HG03159 (cell line): ENCODE measurements around the gene ABHD17A.

Experiments used
- ATAC-seq: cut with Tn5 transposase; IDR thresholded peaks from one replicate; pipeline ENCODE4 v1.9.1; 2021; ENCODE audit warnings: mild to moderate bottlenecking, moderate library complexity; ENCODE audit not compliant: unreplicated experiment

ABHD17A gene

DNA sequence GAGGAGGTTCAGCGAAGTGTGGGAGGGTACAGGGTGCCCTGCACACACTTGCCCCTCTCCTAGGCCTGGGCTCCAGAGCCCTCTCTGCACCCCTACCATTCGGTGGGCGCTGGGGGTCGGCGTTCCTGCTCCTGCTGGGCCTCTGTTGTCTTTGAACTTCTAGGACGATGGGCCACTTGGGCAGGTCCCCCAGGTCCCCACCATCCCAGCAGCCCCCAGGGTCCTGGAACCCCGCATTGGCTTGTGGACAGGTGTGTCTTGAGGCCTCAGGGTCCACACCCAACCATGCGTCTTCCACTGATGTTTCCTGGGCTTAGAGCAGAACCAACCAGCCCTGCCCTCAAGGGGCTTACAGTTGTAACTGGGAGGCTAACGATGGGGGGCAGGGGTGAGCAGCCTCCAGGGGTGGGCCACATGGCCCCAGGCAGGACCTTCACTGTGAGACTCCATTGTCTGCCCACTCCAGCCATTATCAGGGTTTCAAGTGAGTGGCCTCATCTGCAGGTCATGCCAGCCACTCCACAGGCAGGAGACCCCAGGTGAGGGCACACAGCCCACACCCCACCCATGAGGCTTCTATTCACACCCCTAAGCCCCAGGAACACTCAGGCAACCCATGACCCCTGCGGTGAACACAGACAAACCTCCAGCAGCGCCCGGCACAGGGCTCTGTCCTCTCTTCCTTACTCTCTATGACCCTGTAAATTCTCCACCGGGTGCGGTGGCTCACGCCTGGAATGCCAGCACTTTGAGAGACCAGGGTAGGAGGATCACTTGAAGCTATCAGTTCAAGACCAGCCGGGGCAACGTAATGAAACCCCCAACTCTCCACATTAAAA lies 19.9 kb downstream of the ABHD17A start:
- ATAC-seq, result no peak

DNA sequence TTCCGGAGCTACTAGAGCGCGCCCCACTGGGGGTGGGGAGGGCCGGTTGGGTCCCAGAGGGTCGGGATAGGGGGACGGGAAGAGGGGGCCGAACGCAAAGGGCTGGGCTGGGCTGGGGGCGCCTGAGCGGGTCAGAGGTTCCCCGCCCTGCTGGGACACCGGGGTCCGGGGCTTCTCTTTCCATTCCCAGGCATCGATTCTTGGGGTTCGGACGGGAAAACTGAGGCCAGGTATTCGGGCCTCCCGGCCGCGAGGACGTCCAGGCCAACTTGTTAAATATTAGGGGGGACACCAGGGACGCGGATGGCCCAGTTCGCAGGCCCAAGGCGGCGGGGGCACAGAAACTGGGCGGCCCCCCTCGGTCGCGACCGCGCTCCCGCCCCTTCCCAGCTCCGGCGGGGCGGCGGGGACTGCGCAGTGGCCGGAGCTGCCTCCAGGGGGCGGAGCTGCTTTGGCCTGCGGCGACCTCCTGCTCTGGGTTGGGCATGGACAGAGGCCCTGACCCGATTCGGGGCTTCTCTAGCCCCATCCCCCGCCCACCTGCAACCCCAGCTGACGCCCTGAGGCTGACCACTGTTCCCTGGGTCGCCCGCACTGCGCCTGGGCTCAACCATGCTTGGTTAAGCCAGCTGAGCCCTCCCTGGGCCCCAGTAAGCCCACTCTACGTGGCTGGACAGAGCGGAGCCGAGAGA lies 20.7 kb downstream of the ABHD17A start:
- ATAC-seq, result peak; percentile 33

DNA sequence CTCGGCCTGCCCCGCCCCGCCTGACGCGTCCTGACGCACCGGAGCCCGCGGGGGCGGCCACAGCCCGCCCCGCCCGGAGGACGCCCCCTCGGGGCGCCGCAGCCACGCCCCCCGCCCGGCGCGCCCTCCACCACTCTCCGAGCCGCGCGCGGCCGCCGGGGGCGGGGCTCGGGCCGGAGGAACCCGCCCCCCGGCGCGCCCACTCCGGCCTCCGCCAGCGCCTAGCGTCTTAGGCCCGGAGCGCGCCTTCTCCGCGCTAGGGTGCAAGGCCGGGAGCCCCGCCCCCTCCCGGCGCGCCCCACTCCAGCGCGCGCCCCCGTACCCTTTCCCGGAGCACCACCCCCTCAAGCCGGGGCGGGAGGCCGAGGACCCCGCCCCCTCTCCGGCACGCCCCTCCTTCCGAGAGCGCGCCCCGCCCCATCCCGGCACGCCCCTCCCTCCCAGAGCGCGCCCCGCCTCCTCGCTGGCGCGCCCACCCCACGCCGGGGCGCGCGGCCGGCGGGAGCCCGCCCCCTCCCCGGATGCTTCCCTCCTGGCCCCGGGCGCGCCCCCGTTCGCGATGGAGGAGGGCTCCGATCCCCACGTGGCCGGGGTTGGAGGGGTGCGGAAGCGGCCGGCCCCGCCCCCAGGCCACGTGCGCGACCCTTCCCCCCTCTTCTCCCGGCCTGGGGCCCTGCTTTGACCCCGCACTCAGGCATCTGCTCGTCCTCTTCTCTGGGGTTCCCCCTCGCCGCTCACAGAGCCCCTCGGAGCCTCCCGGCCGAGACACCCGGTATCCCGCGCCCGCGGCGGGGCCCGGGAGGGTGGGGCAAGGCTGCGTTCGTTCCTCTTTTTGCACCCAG lies 21.4 kb downstream of the ABHD17A start:
- peak; percentile 50 for ATAC-seq

DNA sequence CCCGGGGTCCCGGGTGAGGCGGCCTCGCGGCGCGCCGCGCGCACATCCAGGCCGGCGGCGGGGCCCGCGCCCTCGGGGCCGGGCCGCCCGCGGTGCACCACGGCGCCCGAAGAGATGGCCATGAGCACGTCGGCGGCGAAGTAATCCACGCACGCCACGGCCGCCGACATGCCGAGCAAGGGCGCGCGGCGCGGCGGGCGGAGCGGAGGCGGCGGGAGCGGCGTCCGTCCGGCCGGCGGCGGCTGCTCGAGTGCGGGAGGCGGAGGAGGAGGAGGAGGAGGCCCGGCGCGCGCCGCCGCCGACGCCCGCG lies 22.0 kb downstream of the ABHD17A start, which contains the start of gene KLF16:
TSS of gene KLF16 (minus strand) at position 252 of the 310 bp plus-strand sequence. CDS start at position 170, 82 bp downstream.
- ATAC-seq, result peak; percentile 1

DNA sequence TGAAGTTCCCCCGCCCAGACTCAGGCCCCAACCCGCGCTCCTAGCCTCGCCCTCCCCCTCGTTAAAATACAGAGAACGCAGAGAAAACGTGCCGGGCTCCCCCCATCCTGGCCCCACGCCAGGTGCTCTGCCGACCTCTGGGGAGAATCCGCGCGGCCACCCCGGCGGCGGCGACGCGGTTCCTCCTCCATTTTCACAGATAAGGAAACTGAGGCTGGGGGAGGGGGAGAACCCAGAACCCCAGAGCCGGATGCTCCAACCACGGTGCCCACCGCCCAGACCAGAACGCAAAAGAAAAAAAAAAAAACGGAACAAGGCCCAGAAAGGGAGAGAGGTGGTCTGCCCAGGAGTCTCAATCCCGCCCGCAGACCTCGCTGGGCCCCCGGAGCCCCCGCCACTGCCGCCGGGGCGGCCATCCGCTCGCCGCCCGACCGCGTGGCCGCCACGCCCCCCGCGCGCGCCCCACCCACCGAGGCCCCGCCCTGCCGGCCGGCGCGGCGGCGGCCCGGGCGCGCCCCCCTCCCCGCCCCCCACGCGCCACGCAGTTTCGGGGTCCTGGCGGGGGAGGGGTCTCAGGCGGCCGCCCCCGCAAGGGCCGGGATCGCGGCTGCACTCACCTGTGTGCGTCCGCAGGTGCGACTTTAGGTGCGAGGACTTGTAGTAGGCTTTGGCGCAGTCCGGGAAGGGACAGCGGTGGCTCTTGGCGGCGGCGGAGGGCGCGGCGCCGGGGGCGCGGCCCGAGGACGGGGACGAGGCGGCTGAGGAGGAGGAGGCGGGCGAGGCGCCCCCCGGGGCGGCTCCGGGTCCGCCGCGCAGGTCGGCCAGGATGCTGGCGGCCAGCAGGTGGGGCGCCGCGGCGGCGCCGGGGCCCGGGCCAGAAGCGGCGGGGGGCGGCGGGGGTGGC lies 22.6 kb downstream of the ABHD17A start:
- ATAC-seq, result peak; percentile 0

DNA sequence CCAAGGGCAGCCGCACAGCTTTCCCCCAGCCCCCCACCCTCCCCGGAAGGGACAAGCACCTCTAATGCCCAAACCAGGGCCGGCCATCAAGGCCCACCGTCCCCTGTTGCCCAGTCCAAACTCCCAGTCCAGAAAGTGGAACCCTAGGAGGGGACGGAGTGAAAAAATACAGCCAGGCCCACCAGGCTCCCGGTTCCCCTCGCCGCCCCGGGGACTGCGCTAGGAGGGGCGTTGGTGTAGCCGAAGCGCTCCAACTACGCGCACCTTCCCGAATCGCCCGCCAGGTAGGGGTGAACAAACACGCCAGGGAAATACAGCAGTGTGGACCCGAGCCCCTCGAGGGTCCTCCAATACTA lies 23.2 kb downstream of the ABHD17A start:
- no peak for ATAC-seq

DNA sequence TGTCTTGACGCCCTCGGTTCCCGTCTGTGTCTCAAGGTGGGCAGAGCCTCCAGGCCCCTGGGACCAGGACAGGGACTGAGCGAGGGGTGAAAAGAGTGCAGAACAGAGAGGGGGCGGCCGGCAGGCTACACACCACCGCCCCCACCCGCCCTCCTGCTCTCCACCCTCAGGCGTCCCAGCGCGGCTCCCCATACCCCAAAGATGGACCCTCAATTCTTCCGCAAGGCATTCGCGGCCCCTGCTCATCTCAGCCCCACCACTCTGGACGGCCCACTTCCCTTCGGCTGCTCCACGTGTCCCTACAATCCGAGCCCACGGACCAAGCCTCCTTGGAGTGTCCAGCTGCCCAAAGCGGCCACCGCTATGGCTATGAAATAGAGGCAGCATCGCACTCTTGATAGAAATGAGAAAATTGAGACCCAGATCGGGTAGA lies 23.7 kb downstream of the ABHD17A start:
- no peak for ATAC-seq

DNA sequence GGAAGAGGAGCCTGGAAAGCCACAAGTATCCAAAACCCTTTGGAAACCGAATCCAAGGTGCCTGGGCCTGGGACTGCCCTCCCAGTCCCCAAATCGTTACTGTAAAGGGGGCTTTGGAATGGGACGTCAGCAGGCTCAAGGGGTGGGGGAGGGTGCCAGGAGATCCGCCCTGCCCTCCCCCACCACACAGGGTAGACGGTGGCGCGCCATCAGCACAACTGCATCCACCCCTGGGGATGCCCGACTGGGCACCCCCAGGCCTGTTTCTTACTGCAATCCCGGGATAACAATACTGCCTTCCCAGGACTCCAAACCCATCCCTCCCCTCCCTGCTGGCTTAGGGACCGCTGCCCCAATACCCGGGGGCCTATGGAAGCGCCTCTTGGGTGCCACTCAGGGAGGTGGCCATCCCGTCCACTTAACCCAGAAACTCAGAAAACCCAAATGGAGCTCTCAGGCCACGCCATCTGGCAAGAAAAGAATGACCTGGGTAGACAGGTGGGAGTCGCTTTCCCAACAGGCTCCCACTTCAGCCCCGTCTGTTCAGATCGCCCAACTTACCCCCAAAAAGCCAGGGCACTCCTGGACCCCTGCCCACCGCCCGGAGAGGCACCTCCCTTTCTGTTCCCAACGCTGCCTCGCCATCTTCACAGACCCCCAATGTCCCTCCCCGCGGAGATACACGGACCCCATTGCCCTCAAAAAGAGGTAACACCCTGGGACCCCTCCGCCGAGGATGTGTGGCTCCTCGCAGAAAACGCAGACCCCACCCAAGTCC lies 24.3 kb downstream of the ABHD17A start:
- ATAC-seq, result no peak

DNA sequence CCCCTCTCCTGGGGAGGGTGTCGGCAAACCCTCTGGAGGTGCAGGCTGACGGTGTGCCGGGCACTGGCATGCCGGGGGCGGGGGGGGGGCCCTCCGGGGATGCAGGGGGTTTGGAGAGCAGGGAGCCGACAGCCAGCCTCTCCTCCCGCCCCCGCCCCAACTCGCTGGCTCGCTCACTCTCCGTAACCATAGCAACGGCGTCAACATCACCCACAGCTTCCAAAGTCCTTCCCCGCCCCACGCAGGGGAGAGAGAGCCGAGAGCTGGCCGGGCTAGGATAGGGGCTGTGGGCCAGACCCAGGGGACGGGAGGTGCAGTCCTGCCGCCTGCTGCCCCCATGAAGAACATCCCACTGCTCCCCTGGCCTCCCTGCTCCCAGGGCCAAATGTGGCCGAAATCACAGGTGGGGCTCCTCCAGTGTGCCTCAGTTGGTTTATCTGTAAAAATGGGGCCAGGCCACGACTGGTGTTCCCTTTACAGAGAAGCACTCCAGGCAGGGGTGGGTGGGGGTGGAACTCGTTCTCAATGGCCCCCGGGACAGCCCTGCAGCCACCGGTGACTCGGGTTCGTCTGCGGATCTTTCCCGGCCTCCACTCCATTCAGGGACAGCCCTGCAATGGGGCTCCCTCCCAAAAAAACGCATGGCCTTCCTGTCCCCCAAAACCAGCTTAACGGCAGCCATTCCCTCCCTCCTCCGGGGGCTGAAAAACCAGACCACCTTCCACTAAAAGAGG lies 25.1 kb downstream of the ABHD17A start:
- ATAC-seq, result no peak

DNA sequence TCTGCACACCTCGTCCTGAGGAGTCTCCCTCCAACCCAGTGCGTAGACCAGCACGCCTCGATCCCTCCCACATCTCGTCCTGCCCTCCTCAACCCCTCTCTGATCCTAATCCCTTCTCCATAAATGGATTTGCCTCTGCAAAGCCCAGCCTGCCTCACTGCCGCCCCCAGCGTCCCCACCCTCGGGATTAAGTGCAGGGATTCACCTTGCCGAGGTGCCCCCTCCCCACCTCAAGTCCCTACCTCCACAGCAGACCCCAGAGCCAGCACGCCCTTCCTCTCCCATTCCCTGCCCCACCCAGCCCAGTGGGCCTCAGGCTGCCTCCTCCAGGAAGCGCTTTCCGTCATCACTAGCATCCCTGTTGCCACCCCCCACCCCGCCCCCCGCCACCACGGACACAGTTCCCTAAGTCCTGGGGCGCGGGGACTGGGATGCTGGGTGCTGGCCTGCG lies 25.9 kb downstream of the ABHD17A start:
- ATAC-seq, result no peak

DNA sequence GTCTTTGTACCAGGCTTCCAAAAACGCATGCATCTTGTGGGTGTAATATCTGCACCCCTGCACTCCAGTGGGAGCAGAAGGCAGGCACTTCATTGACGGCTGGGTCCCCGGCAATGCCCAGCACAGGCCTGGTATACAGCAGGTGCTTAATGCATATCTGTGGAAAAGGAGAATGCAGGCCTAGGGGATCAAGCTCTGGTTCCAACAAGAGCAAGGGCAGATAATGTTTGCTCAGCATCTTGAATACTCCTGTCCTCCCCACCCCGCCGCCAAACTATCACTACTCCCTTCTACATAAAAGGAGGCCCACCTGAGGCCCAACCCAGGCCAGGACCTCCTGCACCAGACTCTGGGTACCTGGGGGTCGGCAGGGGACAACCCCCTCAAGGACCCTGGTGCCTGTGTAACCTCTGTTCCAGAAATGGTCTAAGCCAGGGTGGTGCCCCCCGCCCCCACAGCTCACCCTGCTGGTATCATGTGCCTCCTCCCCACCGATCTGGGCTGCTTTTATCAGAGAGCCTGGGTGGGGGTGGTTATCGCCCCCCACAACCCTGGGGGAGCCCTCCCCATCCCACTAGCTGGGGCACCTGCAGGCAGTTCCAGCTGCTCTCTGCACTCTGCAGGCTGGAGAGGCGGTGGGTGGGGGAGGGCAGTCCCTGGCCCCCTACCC lies 26.7 kb downstream of the ABHD17A start:
- ATAC-seq, result no peak

DNA sequence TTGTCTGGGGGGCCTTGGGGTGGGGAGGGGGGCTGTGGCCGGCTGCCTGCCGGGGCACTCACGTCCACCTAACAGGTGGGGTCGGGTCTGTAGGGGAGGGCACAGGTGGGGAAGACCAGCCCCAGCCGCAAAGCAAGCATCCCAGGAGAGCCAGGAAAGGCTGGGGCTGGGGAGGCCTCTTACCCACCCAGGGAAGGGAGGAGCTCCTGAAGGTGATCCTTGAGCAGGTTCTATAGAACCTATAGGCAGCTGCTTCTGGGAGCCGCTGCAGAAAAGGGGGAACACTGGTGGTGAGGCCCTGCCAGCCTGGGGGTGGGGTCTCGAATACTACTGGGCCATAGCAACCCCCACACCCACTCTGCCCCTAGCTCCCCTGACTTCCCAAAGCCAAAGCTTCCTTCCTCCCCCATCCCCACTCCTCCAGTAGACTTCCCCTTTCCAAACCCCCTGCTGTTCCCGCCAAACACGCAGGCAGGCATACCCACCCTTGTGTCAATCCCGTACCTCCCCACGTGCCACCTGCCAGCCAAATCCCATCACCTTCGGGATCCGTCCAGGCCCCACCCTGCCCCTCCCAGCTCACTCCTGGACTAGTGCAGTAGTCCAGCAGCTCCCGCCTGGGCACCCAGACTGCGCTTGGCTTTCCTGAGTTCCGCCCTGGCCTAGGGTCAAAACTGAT lies 27.5 kb downstream of the ABHD17A start:
- ATAC-seq, result no peak

DNA sequence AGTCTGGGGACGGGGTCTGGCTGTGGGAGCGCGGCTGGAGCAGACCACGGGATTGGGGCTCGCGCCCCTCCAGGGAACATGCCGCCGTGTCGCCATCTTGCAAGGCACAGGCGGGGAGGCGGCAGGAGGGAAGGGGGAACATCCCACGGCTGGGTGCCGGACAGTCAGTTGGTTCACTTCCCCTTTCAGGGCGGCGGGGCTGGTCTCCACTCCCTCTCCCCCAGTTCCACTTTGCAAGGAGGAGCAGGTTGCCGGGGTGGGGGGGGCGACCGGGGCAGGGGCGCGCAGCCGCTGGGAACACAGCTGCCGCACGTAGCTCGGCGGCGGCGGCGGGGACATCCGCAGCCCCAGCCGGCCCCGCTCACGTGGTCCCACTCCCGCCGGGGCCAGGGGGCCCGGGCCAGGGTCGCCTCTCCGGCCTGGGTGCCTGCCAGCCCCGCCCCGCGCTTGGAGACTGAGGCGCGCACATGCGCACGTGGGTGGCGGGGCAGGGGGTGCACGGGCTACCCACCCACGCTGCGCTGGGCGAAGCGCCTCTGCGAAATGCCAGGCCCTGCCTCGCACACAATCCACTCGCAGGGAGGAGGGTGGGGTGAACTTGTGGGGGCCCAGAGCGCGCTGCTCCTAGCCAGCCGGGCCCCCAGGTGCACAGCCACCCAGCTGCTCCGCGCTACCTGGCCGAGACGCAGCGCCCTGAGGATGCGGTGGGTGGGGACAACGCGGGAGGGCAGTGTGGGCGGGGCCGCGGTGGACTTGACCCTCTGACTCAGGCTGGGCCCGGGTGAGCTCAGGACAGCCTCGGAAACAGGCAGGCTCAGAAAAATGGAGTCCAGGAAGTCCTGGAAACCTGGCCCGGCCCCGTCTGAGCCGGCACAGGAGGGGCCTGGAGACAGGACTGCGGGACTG lies 28.3 kb downstream of the ABHD17A start:
- ATAC-seq, result peak; percentile 35

DNA sequence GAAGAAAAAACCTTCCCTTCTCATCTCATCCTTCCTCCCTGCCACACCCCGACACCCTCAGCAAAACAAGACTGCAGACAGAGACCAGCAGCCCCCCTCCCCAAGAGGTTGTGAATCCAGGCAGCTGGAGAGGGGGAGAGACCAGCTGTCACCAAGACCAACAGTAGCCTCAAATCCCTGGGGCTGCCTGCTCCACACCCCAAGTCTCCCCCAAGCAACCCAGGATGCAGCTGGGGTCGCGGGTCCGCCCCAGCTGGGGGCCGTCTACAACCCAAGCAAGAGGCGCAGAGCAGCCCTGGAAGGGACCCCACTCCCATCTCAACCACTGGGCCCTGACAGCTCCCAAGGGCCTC lies 29.0 kb downstream of the ABHD17A start:
- ATAC-seq, result no peak

DNA sequence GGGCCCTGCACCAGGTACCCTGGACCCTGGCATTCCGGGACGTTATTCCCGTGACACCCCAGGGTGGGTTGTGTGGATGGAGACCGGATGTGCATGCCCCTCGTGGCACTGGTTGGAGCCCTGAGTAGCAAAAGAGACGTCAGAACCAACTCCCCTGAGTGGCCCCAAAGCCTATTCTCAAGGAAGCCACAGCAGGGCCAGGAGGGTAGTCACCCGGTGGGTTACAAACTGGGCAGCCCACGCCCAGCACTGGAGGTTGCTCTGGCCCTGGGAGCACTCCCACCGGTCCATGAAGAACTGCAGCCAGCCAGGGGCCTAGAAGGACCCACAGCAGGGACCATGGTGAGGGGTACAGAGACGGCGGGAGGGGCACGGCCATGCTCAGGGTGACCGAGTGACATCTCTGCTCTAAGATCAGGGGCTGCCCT lies 29.5 kb downstream of the ABHD17A start:
- ATAC-seq, result peak; percentile 5

DNA sequence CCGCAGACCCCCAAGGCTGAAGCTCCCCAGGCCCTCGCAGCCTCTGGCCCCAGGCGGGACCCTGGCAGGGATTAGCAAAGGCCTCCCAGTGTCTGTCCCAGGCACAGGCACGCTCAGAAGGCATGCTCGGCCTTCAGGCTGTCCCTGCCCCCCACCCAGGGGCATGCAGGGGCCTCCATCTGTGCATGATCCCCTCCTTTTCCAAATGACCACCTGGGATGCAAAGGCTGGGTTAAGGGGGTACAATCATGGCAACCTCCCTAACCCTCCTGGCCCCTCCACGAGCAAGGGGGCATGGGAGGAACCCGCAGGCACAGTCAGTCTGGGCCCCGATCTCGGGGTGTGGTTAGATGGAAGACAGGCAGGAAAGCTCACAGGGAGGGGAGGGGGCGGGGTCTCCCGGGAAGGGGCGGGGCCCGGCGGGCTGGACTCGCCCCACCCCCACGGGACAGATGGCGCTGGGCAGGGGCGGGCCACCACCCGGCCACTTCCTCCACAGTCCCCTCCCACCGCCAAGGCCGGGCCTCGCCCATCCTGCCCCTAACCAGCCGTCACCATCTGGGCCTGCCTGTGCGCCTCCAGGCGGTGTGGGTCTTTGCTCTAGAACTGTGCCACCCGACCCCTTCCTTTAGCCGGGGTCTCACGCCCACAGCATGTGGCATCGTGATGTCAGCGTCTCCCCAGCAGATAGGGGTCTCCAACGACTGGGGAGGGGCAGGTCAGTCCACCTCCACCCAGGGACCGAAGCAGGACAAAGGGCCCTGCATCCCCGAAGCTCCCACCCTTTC lies 30.1 kb downstream of the ABHD17A start:
- ATAC-seq, result peak; percentile 50
